Measurements from ENCODE around the gene SHISAL2A. TPM values are rescaled to one million over a fixed set of nuclear protein-coding genes. Genes with fewer than 3 reads are reported as not detected.

The SHISAL2A gene
- total RNA-seq, 5 donors from 2014 or later (not counting 1 experiment from before 2014, with no cell fraction given), result 38.4 to 80.7 (median 74.7) TPM

DNA sequence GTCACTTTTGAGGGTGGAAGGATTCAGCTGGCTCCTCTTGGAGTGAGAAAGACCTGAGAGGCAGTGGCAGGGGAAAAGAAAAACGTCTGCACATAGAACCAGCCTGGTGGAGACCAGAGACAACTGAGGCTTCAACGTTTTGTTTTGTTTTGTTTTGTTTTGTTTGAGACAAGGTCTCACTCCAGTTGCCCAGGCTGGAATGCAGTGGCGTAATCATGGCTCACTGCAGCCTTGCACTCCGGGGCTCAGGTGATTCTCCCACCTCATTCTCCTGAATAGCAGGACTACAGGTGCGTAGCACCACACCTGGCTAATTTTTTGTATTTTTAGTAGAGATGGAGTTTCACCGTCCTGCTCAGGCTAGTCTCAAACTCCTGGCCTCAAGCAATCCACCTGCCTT is 12.3 kb downstream of the SHISAL2A start:
- no peaks in the 10 kb centered on the region for H3K27me3 ChIP-seq (replicated peaks in 1 of 2; ENCODE audit: control insufficient read depth in 2 of 2, extremely low read depth in 1 of 2, insufficient read depth in 2 of 2, low read length in 1 of 2)
- H3K36me3 Mint-ChIP-seq, result peaks cover 49% of the 10 kb centered on the region
- no peak overlapping the region for H3K27ac ChIP-seq (ENCODE audit: low read length)
- H3K4me1 Mint-ChIP-seq, result peaks cover 36 to 47% (median 41%) of the 10 kb centered on the region in 3 donors
- H3K27me3 Mint-ChIP-seq, result no peaks in the 10 kb centered on the region
- peaks cover 0 to 5% (median 0%) of the 10 kb centered on the region in 3 donors for H3K9me3 Mint-ChIP-seq
- DNase-seq (no peak), ATAC-seq (replicated peaks in 1 of 4) (no peak)
- peaks cover 4 to 23% of the 10 kb centered on the region in 2 experiments for H3K4me1 ChIP-seq (ENCODE audit: control insufficient read depth in 1 of 2, extremely low read depth in 1 of 2, insufficient read depth in 2 of 2, low read length in 2 of 2)
- peak overlapping the region in 1 of 2 donors; percentile 19 for H3K27ac Mint-ChIP-seq
- H3K36me3 ChIP-seq (ENCODE audit: control insufficient read depth in 2 of 2, extremely low read depth in 1 of 2, insufficient read depth in 1 of 2, low read length in 1 of 2), result peaks cover 3 to 41% of the 10 kb centered on the region in 2 donors
- no peak overlapping the region for H3K4me3 ChIP-seq (ENCODE audit: control insufficient read depth in 1 of 2, extremely low read depth in 1 of 2, low read length in 1 of 2)
- H3K9me3 ChIP-seq, result no peaks in the 10 kb centered on the region
- ChIA-PET POLR2A (interaction anchor here in 1 of 2 donors (0.7 to 1.4 kb wide), 2 partner anchors 41 to 92 kb away, joined by 3 to 7 read pairs; partner anchors contain the start of gene TUT4), CTCF (interaction anchor here in 1 of 2 donors (0.6 kb wide), 1 partner anchor 834 kb away, joined by 3 read pairs; no protein-coding TSS in a partner anchor)
- no peak overlapping the region for H3K4me3 Mint-ChIP-seq
- no CpG with 5 or more reads among the region's 6 CpGs for WGBS (ENCODE audit: insufficient coverage)

DNA sequence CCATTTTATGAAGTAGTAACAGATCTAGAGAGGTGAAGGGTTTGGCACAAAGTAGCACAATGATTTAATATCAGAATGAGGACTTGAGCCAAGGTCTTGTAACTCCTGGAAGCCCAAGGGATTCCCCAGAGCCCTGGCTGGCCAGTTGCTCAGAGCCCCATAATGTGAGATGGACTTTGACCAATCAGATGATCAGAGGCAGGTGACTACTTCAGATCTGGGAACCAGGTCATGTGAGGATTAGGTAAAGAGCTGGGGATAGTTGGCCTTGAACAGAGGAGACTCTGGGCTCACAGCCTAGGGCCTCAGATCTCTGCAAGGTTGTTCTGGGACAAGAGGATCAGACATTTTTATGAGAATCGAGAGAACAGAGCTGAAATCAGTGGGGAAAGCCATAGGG is 18.9 kb downstream of the SHISAL2A start:
- peaks cover 22 to 28% (median 27%) of the 10 kb centered on the region in 3 donors for H3K4me1 Mint-ChIP-seq
- peaks cover 56% of the 10 kb centered on the region for H3K36me3 Mint-ChIP-seq
- H3K27me3 ChIP-seq (replicated peaks in 1 of 2; ENCODE audit: control insufficient read depth in 2 of 2, extremely low read depth in 1 of 2, insufficient read depth in 2 of 2, low read length in 1 of 2), result no peaks in the 10 kb centered on the region
- CTCF ChIA-PET, result no interaction called here
- peaks cover 5 to 39% of the 10 kb centered on the region in 2 donors for H3K36me3 ChIP-seq (ENCODE audit: control insufficient read depth in 2 of 2, extremely low read depth in 1 of 2, insufficient read depth in 1 of 2, low read length in 1 of 2)
- H3K4me3 ChIP-seq (ENCODE audit: control insufficient read depth in 1 of 2, extremely low read depth in 1 of 2, low read length in 1 of 2), result no peak overlapping the region
- no CpG with 5 or more reads among the region's 1 CpG for WGBS (ENCODE audit: insufficient coverage)
- H3K9me3 ChIP-seq, result no peaks in the 10 kb centered on the region
- ATAC-seq (replicated peaks in 1 of 4) (no peak), DNase-seq (no peak)
- H3K27ac Mint-ChIP-seq, result peak overlapping the region; percentile 58 to 79
- no peaks in the 10 kb centered on the region for H3K9me3 Mint-ChIP-seq
- no peaks in the 10 kb centered on the region for H3K27me3 Mint-ChIP-seq
- H3K4me3 Mint-ChIP-seq, result no peak overlapping the region
- H3K27ac ChIP-seq (ENCODE audit: low read length), result no peak overlapping the region
- POLR2A ChIA-PET, result interaction anchor here in 1 of 2 donors (0.6 kb wide), 1 partner anchor 177 kb away, joined by 4 read pairs; no protein-coding TSS in a partner anchor
- no peaks in the 10 kb centered on the region for H3K4me1 ChIP-seq (ENCODE audit: control insufficient read depth in 1 of 2, extremely low read depth in 1 of 2, insufficient read depth in 2 of 2, low read length in 2 of 2)

- H3K27ac Mint-ChIP-seq, result peak overlapping the region; percentile 50 to 72
- no peaks in the 10 kb centered on the region for H3K9me3 Mint-ChIP-seq
- Histone ChIP-seq H3K4me1 (ENCODE audit: control insufficient read depth in 1 of 2, extremely low read depth in 1 of 2, insufficient read depth in 2 of 2, low read length in 2 of 2) (no peaks in the 10 kb centered on the region), H3K27ac (ENCODE audit: low read length) (no peak overlapping the region), H3K9me3 (no peaks in the 10 kb centered on the region), H3K27me3 (replicated peaks in 1 of 2; ENCODE audit: control insufficient read depth in 2 of 2, extremely low read depth in 1 of 2, insufficient read depth in 2 of 2, low read length in 1 of 2) (no peaks in the 10 kb centered on the region), H3K36me3 (ENCODE audit: control insufficient read depth in 2 of 2, extremely low read depth in 1 of 2, insufficient read depth in 1 of 2, low read length in 1 of 2) (peaks cover 5 to 45% of the 10 kb centered on the region in 2 donors), H3K4me3 (ENCODE audit: control insufficient read depth in 1 of 2, extremely low read depth in 1 of 2, low read length in 1 of 2) (no peak overlapping the region)
- WGBS (ENCODE audit: insufficient coverage), result 100% methylated on average over 1 of the region's 5 CpGs
- ChIA-PET POLR2A (interaction anchor here in 1 of 2 donors (0.7 kb wide), 1 partner anchor 51 kb away, joined by 3 read pairs; the partner anchor contains the start of gene GPX7), CTCF (interaction anchor here in 1 of 2 donors (0.7 kb wide), 1 partner anchor 60 kb away, joined by 4 read pairs; no protein-coding TSS in a partner anchor)
- H3K4me3 Mint-ChIP-seq, result no peak overlapping the region
- H3K4me1 Mint-ChIP-seq, result peaks cover 21 to 30% (median 24%) of the 10 kb centered on the region in 3 donors
- peaks cover 51% of the 10 kb centered on the region for H3K36me3 Mint-ChIP-seq
- no peak for ATAC-seq (replicated peaks in 1 of 4)
- DNase-seq, result no peak
- H3K27me3 Mint-ChIP-seq, result no peaks in the 10 kb centered on the region
Observed at GRCh38 chr1:52653207-52653849, 20.4 kb downstream of the SHISAL2A start.

DNA sequence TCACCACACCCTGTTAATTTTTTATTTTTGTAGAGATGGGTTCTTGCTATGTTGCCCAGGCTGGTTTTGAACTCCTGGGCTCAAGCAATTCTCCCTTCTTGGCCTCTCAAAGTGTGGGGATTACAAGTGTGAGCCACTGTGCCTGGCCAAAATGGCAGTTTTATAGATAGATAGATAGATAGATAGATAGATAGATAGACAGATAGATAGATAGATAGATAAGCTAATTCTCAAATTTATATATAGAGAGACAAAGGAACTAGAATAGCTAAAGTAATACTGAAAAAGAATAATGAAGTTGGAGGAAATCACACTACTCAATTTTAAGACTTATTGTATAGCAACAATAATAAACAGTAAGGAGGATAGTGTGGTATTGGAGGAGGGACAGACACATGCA is 21.1 kb downstream of the SHISAL2A start:
- POLR2A ChIA-PET, result interaction anchor here in 1 of 2 donors (0.7 kb wide), 1 partner anchor 52 kb away, joined by 3 read pairs; the partner anchor contains the start of gene GPX7
- H3K36me3 Mint-ChIP-seq, result peaks cover 45% of the 10 kb centered on the region

DNA sequence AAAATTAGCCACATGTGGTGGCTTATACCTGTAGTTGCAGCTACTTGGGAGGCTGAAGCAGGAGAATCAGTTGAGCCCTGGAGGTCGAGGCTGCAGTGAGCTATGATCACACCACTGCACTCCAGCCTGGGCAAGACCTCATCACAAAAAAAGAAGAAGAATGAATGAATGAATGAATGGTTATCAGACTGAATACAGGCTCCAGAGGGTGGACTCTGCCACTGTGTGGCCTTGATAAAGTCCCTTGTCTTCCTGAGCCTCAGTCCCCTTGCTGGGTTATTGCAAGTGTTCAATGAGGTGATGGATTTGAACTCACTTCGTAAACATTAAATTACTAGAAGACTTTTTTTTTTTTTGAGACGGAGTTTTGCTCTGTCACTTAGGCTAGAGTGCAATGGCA is 24.7 kb downstream of the SHISAL2A start:
- peaks cover 5 to 33% of the 10 kb centered on the region in 2 donors for H3K36me3 ChIP-seq (ENCODE audit: control insufficient read depth in 2 of 2, extremely low read depth in 1 of 2, insufficient read depth in 1 of 2, low read length in 1 of 2)
- H3K27ac ChIP-seq (ENCODE audit: low read length), result no peak overlapping the region
- H3K27me3 ChIP-seq (replicated peaks in 1 of 2; ENCODE audit: control insufficient read depth in 2 of 2, extremely low read depth in 1 of 2, insufficient read depth in 2 of 2, low read length in 1 of 2), result no peaks in the 10 kb centered on the region
- CTCF ChIA-PET, result interaction anchor here in 1 of 2 donors (0.7 kb wide), 1 partner anchor 539 kb away, joined by 3 read pairs; no protein-coding TSS in a partner anchor
- no peaks in the 10 kb centered on the region for H3K9me3 ChIP-seq
- POLR2A ChIA-PET, result interaction anchor here in 1 of 2 donors (0.6 kb wide), 1 partner anchor 10 kb away, joined by 3 read pairs; no protein-coding TSS in a partner anchor
- H3K4me3 ChIP-seq (ENCODE audit: control insufficient read depth in 1 of 2, extremely low read depth in 1 of 2, low read length in 1 of 2), result no peak overlapping the region
- Mint-ChIP-seq H3K36me3 (peaks cover 35% of the 10 kb centered on the region), H3K27me3 (no peaks in the 10 kb centered on the region), H3K4me3 (no peak overlapping the region), H3K9me3 (no peaks in the 10 kb centered on the region), H3K27ac (peak overlapping the region in 1 of 2 donors; percentile 71), H3K4me1 (peaks cover 23 to 29% (median 29%) of the 10 kb centered on the region in 3 donors)
- ATAC-seq (replicated peaks in 1 of 4), result no peak
- no peak for DNase-seq
- H3K4me1 ChIP-seq (ENCODE audit: control insufficient read depth in 1 of 2, extremely low read depth in 1 of 2, insufficient read depth in 2 of 2, low read length in 2 of 2), result no peaks in the 10 kb centered on the region
- no CpG with 5 or more reads among the region's 3 CpGs for WGBS (ENCODE audit: insufficient coverage)

More for the DNA sequence above, 21.1 kb downstream of the SHISAL2A start:
- H3K27ac Mint-ChIP-seq, result peak overlapping the region; percentile 56 to 72
- no peaks in the 10 kb centered on the region for H3K27me3 ChIP-seq (replicated peaks in 1 of 2; ENCODE audit: control insufficient read depth in 2 of 2, extremely low read depth in 1 of 2, insufficient read depth in 2 of 2, low read length in 1 of 2)
- no peak overlapping the region for H3K4me3 Mint-ChIP-seq
- no peak for ATAC-seq (replicated peaks in 1 of 4)
- H3K36me3 ChIP-seq (ENCODE audit: control insufficient read depth in 2 of 2, extremely low read depth in 1 of 2, insufficient read depth in 1 of 2, low read length in 1 of 2), result peaks cover 5 to 37% of the 10 kb centered on the region in 2 donors
- H3K4me3 ChIP-seq (ENCODE audit: control insufficient read depth in 1 of 2, extremely low read depth in 1 of 2, low read length in 1 of 2), result no peak overlapping the region
- H3K9me3 Mint-ChIP-seq, result no peaks in the 10 kb centered on the region
- no peaks in the 10 kb centered on the region for H3K27me3 Mint-ChIP-seq
- H3K27ac ChIP-seq (ENCODE audit: low read length), result no peak overlapping the region
- CTCF ChIA-PET, result no interaction called here
- H3K4me1 Mint-ChIP-seq, result peaks cover 26 to 27% (median 27%) of the 10 kb centered on the region in 3 donors
- no peaks in the 10 kb centered on the region for H3K9me3 ChIP-seq
- no peaks in the 10 kb centered on the region for H3K4me1 ChIP-seq (ENCODE audit: control insufficient read depth in 1 of 2, extremely low read depth in 1 of 2, insufficient read depth in 2 of 2, low read length in 2 of 2)
- DNase-seq, result no peak

- peaks cover 5 to 33% of the 10 kb centered on the region in 2 donors for H3K36me3 ChIP-seq (ENCODE audit: control insufficient read depth in 2 of 2, extremely low read depth in 1 of 2, insufficient read depth in 1 of 2, low read length in 1 of 2)
- no peaks in the 10 kb centered on the region for H3K4me1 ChIP-seq (ENCODE audit: control insufficient read depth in 1 of 2, extremely low read depth in 1 of 2, insufficient read depth in 2 of 2, low read length in 2 of 2)
- WGBS (ENCODE audit: insufficient coverage), result 100% methylated on average over 1 of the region's 1 CpG
- Mint-ChIP-seq H3K4me1 (peaks cover 22 to 25% (median 25%) of the 10 kb centered on the region in 3 donors), H3K36me3 (peaks cover 31% of the 10 kb centered on the region), H3K4me3 (no peak overlapping the region), H3K9me3 (no peaks in the 10 kb centered on the region), H3K27me3 (no peaks in the 10 kb centered on the region), H3K27ac (peak overlapping the region; percentile 82 to 83)
- ChIA-PET CTCF (no interaction called here), POLR2A (interaction anchor here in 1 of 2 donors (0.7 kb wide), 1 partner anchor 282 kb away, joined by 6 read pairs; no protein-coding TSS in a partner anchor)
- peak in 2 of 4 experiments; percentile 60 for ATAC-seq (replicated peaks in 1 of 4)
- H3K27me3 ChIP-seq (replicated peaks in 1 of 2; ENCODE audit: control insufficient read depth in 2 of 2, extremely low read depth in 1 of 2, insufficient read depth in 2 of 2, low read length in 1 of 2), result no peaks in the 10 kb centered on the region
- H3K27ac ChIP-seq (ENCODE audit: low read length), result no peak overlapping the region
- H3K4me3 ChIP-seq (ENCODE audit: control insufficient read depth in 1 of 2, extremely low read depth in 1 of 2, low read length in 1 of 2), result no peak overlapping the region
- DNase-seq, result no peak
- no peaks in the 10 kb centered on the region for H3K9me3 ChIP-seq
Observed at GRCh38 chr1:52658795-52659194, 25.8 kb downstream of the SHISAL2A start.

All from T-cell (primary cell).